Measurements from ENCODE around the gene AMMECR1L.
"Not testable (repeated sequence)": the region's sequence is repeated elsewhere in the genome, so short reads cannot be mapped to it uniquely, and the experiment has no call there.

AMMECR1L gene

GRCh38 chr2:127885780-127886592, at the start of gene AMMECR1L:
TSS of gene AMMECR1L (minus strand) at chr2:127885956. CDS start at chr2:127874234, 11,722 bp downstream.
- peak; percentile 53 for DNase-seq (ENCODE audit: extremely low read depth in 1 of 2, low read depth in 1 of 2)

DNA sequence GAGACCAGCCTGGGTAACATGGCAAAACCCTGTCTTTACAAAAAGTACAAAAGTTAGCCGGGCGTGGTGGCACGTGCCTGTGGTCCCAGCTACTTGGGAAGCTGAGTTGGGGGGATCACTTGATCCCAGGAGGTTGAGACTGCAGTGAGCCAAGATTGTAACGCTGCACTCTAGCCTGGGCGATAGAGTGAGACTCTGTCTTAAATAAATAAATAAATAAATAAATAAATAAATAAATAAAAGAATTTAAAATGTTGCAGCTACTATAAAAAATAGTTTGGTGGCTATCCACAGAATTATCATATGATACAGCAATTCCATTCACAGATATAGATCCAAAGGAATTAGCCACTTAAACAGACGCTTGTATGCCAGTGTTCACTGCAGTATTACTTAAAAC, 49.6 kb upstream of the AMMECR1L start:
- DNase-seq (ENCODE audit: extremely low read depth in 1 of 2, low read depth in 1 of 2): no peak

DNA sequence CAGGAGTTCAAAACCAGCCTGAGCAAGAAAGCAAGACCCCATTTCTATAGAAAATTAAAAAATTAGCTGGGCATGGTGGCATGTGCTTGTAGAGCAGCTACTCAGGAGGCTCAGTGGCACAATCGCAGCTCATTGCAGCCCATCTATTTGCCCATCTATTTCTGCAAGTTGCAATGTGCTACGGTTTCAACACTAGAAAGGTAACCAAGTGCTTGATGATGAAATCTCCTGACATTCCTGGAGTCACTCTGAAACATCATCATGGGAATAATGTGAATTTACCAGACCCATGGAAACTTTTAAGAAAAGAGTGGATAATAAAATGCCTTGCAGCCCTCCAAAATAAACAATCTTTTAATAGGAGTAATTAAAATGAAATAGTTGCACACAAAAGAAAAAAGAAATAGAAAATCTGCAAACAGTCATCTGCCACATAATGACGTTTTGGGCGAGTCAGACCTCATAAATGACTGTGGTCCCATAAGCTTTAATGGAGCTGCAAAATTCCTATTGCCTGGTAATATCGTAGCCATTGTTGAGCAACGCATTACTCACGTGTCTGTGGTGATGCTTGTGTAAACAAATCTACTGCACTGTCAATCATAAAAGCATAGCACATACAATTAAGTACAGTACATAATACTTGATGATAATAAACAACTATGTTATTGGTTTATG, 46.6 kb upstream of the AMMECR1L start:
- no peak for DNase-seq (ENCODE audit: extremely low read depth in 1 of 2, low read depth in 1 of 2)

DNA sequence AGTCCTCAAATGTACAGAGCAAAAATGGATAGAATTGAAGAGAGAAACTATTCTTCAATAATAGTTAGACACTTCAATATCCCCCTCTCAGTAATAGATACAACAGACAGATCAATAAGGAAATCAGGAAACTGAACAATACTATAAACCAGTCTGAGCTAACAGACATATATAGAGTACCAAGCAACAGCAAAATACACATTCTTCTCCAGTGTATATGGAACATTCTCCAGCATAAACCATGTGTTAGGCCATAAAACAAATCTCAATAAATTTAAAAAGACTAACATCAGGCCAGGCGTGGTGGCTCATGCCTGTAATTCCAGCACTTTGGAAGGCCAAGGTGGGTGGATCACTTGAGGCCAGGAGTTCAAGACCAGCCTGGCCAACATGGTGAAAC, 43.7 kb upstream of the AMMECR1L start:
- DNase-seq (ENCODE audit: extremely low read depth in 1 of 2, low read depth in 1 of 2): no peak

- no peak for DNase-seq (ENCODE audit: extremely low read depth in 1 of 2, low read depth in 1 of 2)
Measured at GRCh38 chr2:127927384-127927783, 41.6 kb upstream of the AMMECR1L start.

DNA sequence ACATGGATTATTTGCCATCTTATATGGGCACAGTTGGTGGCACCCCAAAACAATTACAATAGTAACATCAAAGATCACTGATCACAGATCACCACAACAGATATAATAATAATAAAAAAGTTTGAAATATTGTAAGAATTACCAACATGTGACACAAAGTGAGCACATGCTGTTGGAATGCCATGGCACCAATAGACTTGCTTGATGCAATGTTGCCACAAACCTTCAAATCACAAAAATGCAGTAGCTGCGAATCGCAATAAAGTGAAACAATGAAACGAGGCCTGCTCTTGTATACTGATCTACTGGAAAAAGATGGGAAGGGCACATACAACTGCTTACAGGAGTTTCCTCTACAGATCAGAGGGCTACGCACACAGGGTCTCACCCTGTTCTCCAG, 32.2 kb upstream of the AMMECR1L start:
- no peak for DNase-seq (ENCODE audit: extremely low read depth in 1 of 2, low read depth in 1 of 2)

DNA sequence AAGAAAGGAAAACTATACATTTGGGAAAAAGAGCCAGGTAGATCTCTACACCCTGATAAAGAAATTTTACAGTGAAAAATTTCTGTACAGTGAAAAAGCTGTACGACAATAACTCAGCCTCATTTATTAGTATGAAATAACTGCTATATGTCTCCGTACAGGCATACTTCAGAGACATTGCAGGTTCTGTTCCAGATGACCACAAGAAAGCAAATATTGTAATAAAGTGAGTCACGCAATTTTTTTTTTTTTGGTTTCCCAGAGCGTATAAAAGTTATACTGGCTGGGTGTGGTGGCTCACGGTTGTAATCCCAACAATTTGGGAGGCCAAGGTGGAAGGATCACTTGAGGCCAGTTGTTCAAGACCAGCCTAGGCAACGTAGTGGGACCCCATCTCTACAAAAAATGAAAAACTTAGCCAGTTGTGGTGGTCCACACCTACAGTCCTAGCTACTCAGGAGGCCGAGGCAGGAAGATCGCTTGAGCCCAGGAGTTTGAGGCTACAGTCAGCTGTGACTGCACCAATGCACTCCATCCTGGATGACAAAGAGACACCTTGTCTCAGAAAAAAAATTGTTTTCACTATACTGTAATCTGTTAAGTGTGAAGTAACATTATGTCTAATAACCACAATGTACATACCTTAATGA, 28.2 kb upstream of the AMMECR1L start:
- no peak for DNase-seq (ENCODE audit: extremely low read depth in 1 of 2, low read depth in 1 of 2)

GRCh38 chr2:127911737-127912136, 26.0 kb upstream of the AMMECR1L start:
- no peak for DNase-seq (ENCODE audit: extremely low read depth in 1 of 2, low read depth in 1 of 2)

DNA sequence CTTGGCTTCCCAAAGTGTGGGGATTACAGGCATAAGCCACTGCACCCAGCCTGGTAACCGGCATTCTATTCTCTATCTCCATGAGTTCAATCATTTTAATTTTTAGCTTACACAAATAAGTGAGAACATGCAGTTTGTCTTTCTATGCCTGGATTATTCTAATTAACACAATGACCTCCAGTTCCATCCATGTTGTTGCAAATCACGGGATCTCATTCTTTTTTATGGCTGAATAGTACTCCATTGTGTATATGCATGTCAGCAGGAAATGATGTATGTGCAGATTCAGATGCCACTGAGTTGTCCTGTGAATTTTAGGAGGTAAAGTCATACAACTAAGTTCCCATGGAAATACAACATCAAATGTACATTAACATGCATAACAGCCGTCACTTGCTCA, 24.7 kb upstream of the AMMECR1L start:
- no peak for DNase-seq (ENCODE audit: extremely low read depth in 1 of 2, low read depth in 1 of 2)

- no peak for DNase-seq (ENCODE audit: extremely low read depth in 1 of 2, low read depth in 1 of 2)
Measured at GRCh38 chr2:127909019-127909418, 23.3 kb upstream of the AMMECR1L start.

DNA sequence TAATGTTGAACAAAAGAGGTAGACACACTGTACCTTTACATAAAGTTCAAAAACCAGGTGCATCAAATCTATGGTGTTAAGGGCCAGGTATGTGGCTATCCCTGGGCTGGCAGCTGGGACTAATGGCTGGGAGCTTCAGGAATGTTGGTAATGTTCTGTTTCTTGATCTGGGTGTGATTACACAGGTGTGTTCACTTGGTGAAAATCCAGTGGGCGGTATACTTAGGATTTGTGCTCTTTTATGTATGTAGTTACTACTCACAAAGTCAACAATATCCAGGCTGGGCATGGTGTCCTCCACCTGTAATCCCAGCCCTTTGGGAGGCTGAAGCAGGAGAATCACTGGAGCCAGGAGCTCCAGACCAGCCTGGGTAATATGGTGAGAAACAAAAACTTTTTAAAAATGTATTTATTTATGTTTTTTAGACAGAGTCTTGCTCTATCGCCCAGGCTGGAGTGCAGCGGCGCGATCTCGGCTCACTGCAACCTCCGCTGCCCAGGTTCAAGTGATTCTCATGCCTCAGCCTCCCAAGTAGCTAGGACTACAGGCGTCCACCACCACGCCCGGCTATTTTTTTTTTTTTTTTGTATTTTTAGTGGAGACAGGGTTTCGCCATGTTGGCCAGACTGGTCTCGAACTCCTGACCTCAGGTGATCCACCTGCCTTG, 22.1 kb upstream of the AMMECR1L start:
- not testable (repeated sequence) for DNase-seq (ENCODE audit: extremely low read depth in 1 of 2, low read depth in 1 of 2)

DNA sequence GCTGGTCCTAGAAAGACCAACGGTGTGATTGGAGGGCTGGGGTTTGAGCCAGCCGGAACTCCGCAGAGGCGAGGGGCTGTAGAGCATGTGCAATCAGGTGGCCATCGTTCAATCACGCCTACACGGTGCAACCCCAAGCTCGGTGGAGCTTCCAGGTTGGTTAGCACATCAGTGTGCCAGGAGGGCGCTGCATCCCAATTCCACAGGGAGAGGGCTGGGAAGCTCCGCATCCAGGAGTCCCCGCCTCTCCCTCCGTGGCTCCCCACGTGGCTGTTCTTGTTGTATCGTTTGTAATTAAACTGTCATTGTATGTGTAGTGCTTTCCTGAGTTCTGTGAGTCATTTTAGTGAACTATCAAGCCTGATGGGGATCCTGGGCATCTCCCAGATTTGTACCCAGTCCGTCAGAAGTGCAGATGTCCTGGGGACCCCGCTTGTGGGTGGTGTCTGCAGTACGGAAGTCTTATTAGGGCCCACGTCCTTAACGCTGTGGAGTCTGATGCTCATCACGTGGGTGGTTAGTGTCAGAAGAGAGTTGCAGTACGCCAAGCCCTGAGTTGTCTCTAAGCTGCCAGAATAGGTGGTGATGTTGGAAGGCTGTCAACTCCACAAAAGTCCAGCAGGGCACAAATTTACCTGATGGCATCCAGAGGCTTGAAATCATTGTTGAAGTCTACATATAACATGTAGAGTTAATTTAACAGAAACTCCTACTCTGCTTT, 20.6 kb upstream of the AMMECR1L start:
- no peak for DNase-seq (ENCODE audit: extremely low read depth in 1 of 2, low read depth in 1 of 2)

- DNase-seq (ENCODE audit: extremely low read depth in 1 of 2, low read depth in 1 of 2): no peak
Measured at GRCh38 chr2:127901339-127902056, 15.7 kb upstream of the AMMECR1L start.

DNA sequence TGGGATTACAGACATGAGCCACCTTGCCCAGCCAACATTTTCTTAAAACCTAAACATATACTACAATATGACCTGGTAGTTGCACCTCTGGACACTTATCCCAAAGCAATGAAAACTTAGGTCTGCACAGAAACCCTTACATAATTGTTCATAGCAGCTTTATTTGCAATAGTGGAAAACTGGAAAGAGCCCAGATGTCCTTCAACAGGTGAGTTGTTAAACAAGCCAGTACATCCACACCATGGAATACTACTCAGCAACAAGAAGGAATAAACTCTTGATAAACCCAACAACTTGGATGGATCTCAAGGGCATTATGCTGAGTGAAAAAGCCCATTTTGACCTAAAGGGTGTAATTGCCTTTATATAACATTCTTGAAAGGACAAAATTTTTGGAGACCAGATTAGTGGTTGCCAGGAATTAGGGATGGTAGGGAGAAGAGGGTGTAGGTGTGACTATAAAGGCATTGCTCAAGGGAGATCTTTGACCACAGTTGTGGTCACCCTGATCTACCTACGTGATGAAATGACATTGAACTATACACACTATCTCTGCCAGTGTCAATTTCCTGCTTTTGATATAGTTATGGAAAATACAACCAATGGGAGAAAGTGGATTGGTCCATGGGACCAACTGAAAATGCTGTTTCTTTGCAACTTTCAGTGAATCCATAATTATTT, 11.9 kb upstream of the AMMECR1L start:
- DNase-seq (ENCODE audit: extremely low read depth in 1 of 2, low read depth in 1 of 2): no peak

DNA sequence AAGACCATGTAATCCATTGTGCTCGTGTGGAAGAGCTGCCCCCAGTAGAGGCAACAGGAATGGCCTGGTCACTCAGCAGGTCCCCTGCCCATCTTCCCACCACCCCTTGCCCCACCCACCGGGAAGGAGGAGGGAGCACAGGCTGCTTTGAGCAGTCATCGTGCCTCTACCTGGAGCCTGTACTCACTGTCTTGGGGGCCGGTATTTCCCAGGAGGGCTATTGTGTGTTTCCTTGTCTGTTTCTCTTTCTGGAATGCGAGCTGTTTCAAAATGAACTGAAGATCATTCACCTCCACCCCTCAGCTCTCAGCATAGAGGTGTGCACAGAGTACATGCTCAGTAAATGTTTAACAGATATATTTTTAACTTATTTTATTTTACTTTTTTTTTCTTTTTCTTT, 7.7 kb upstream of the AMMECR1L start:
- DNase-seq (ENCODE audit: extremely low read depth in 1 of 2, low read depth in 1 of 2): no peak

DNA sequence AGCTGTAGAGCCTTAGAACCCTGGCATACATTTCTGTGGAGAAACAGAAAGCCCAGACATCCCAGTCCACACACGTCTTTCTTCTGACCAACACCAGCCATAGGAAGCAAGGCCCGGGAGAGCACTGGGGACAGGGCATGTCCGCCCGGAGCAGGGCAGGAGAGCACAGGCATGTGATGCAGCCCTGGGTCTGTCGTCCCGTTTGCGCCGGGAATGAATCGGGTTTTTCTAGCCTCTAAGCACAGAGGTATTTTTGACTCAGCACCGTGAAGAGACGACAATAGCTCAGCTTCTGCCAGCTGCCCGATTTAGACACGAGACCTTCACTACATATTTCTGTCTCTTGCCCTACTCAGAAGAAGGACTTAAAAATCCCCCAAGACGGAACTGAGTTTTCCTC, 7.3 kb upstream of the AMMECR1L start:
- no peak for DNase-seq (ENCODE audit: extremely low read depth in 1 of 2, low read depth in 1 of 2)

DNA sequence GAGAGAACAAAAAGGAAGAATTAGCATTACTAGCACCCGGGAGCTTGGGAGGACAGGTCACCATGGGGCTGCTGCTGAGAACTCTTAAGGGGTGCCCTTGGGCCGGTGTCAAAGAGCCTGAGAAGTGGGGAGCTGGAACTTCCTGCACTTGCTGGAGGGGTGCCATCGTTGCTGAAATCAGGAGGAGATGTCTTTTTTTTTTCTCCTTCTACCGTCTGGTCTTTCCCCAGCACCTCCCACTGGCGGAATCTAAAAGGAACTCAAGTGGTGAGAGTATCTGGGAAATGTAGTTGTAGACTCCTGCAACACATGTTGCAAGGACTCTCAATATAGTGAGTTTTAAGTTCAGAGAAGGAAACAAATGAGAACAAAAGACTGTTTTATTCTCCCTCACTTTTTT, 6.1 kb upstream of the AMMECR1L start:
- no peak for DNase-seq (ENCODE audit: extremely low read depth in 1 of 2, low read depth in 1 of 2)

GRCh38 chr2:127890756-127891155, 5.0 kb upstream of the AMMECR1L start:
- DNase-seq (ENCODE audit: extremely low read depth in 1 of 2, low read depth in 1 of 2): not testable (repeated sequence)

- no peak for DNase-seq (ENCODE audit: extremely low read depth in 1 of 2, low read depth in 1 of 2)
Measured at GRCh38 chr2:127888772-127889171, 3.0 kb upstream of the AMMECR1L start.

DNA sequence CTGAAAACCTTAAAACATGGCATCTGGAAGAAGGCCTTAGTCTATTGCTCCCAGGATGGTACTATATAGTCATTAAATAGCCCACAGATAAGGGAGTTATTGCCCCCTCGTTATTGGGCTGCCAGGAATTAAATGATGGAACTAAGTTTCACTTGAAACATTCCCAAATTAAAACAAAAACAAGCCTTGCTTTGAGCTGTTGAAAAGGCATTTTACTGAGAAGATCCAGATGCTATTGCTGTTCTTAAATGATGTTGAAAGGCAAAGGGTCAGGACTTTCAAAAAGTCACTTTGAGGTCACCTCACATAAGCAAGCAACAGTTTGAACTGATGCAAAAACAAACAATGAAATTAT, 2.0 kb upstream of the AMMECR1L start:
- no peak for DNase-seq (ENCODE audit: extremely low read depth in 1 of 2, low read depth in 1 of 2)
